Esophagus squamous epithelium (tissue), 5 donors: Measurements from ENCODE around the gene NCOA1. TPM values are rescaled to one million over a fixed set of nuclear protein-coding genes. Genes with fewer than 3 reads are reported as not detected.

ENCODE experiments used
- DNase-seq: peaks from one replicate; lab custom pipeline; 2025; lab: John Stamatoyannopoulos, UW
- H3K27ac ChIP-seq, 4 donors: fragments of 200-600 bp; sonication (generic); one replicate each; pipeline ENCODE4 v1.5.1; 2016 to 2019; ENCODE audit warnings: mild to moderate bottlenecking in 1 of 4
- H3K27me3 ChIP-seq, 4 donors: fragments of 200-600 bp; sonication (generic); 1 replicate in 3 of 4; 2 replicates in 1 of 4; pipeline versions ENCODE4 v1.5.1 to v1.6.0; 2017 to 2021; ENCODE audit warnings: antibody characterized with exemption in 1 of 4
- H3K36me3 ChIP-seq, 3 donors: fragments of 200-600 bp; sonication (generic); one replicate each; pipeline ENCODE4 v1.5.1; 2016 to 2019
- H3K4me1 ChIP-seq, 3 donors: fragments of 200-600 bp; sonication (generic); one replicate each; pipeline ENCODE4 v1.5.1; 2017 to 2019
- H3K4me3 ChIP-seq, 4 donors: fragments of 200-600 bp; sonication (generic); 1 replicate in 3 of 4; 2 replicates in 1 of 4; pipeline ENCODE4 v1.5.1; 2016 to 2019; ENCODE audit warnings: mild to moderate bottlenecking in 2 of 4, moderate library complexity in 1 of 4
- H3K9me3 ChIP-seq, 3 donors: fragments of 200-600 bp; sonication (generic); one replicate each; pipeline ENCODE4 v1.5.1; 2016 to 2019
- CTCF ChIP-seq, 6 experiments: fragments of 450-650 bp in 4 of 6; fragments of 200-600 bp in 2 of 6; sonication (generic) in 2 of 6; IDR thresholded peaks; one replicate each; pipeline ENCODE4 v1.5.1; 2016 to 2019; ENCODE audit warnings: antibody characterized with exemption in 6 of 6, mild to moderate bottlenecking in 4 of 6, moderate library complexity in 4 of 6
- POLR2A ChIP-seq, 4 donors: fragments of 450-650 bp; IDR thresholded peaks; one replicate each; pipeline ENCODE4 v1.6.1; 2017; ENCODE audit warnings: antibody characterized with exemption in 4 of 4, mild to moderate bottlenecking in 4 of 4, moderate library complexity in 3 of 4
- WGBS, 2 donors: methylation state at CpG; one replicate each; pipeline ENCODE4 v1.1.5; 2018; 5-methylcytosine and 5-hydroxymethylcytosine counted together
- intact Hi-C: fragments of 100-400 bp; cut with DNase I; formaldehyde crosslinking; loops from one replicate; pipeline ENCODE4 v1.15.0; 2022
- total RNA-seq, 4 donors: library from RNA; depleted of rRNA; stranded (reverse); fragments of >200 nt; gene quantifications; one replicate each; pipeline ENCODE4 v1.1.0, GENCODE V29; 2016
- donor health status: DM: yes; HTN: yes; CAD: no.

NCOA1 gene
- total RNA-seq, 4 donors from 2014 or later = 21.3 to 45.4 (median 32.9) TPM

GRCh38 chr2:24742730-24743129 lies 251.7 kb downstream of the NCOA1 start:
- peaks cover 0 to 63% (median 0%) of the 10 kb centered on the region in 3 donors for H3K36me3 ChIP-seq
- H3K27ac ChIP-seq = no peak overlapping the region
- no peaks in the 10 kb centered on the region for H3K9me3 ChIP-seq
- DNase-seq = no peak
- WGBS, 2 donors = 76 to 91% methylated on average over 1 of the region's 1 CpG
- H3K27me3 ChIP-seq = no peaks in the 10 kb centered on the region
- H3K4me1 ChIP-seq = peaks cover 0 to 6% (median 0%) of the 10 kb centered on the region in 3 donors
- no peak overlapping the region for H3K4me3 ChIP-seq
- intact Hi-C loops = no loop called here
- TF ChIP-seq CTCF (IDR thresholded peaks at IDR 0.05) (no peak), POLR2A (IDR thresholded peaks at IDR 0.05) (no peak)

- 63 to 72% methylated on average over 3 of the region's 3 CpGs for WGBS, 2 donors
- Histone ChIP-seq H3K27me3 (no peaks in the 10 kb centered on the region), H3K4me1 (peaks cover 0 to 6% (median 0%) of the 10 kb centered on the region in 3 donors), H3K9me3 (no peaks in the 10 kb centered on the region), H3K27ac (no peak overlapping the region), H3K36me3 (peaks cover 0 to 62% (median 0%) of the 10 kb centered on the region in 3 donors), H3K4me3 (no peak overlapping the region)
- DNase-seq = no peak
- intact Hi-C loops = no loop called here
- no peak for TF ChIP-seq POLR2A (IDR thresholded peaks at IDR 0.05)
- no peak for TF ChIP-seq CTCF (IDR thresholded peaks at IDR 0.05)
These were observed 252.9 kb downstream of the NCOA1 start for GRCh38 chr2:24743924-24744323.

- Histone ChIP-seq H3K36me3 (peaks cover 0 to 61% (median 0%) of the 10 kb centered on the region in 3 donors), H3K4me1 (peaks cover 0 to 6% (median 0%) of the 10 kb centered on the region in 3 donors), H3K9me3 (no peaks in the 10 kb centered on the region), H3K27me3 (no peaks in the 10 kb centered on the region), H3K4me3 (no peak overlapping the region), H3K27ac (no peak overlapping the region)
- TF ChIP-seq POLR2A (IDR thresholded peaks at IDR 0.05) = no peak
- no peak for TF ChIP-seq CTCF (IDR thresholded peaks at IDR 0.05)
- 48 to 56% methylated on average over 1 of the region's 1 CpG for WGBS, 2 donors
- intact Hi-C loops = no loop called here
- no peak for DNase-seq
These were observed 253.3 kb downstream of the NCOA1 start for GRCh38 chr2:24744356-24744755.

- TF ChIP-seq CTCF (IDR thresholded peaks at IDR 0.05) (no peak), POLR2A (IDR thresholded peaks at IDR 0.05) (no peak)
- no peak overlapping the region for H3K4me3 ChIP-seq
- 85 to 96% methylated on average over 2 of the region's 2 CpGs for WGBS, 2 donors
- H3K27ac ChIP-seq = no peak overlapping the region
- peaks cover 0 to 6% (median 0%) of the 10 kb centered on the region in 3 donors for H3K4me1 ChIP-seq
- no peaks in the 10 kb centered on the region for H3K9me3 ChIP-seq
- intact Hi-C loops = no loop called here
- DNase-seq = no peak
- H3K36me3 ChIP-seq = peaks cover 0 to 52% (median 0%) of the 10 kb centered on the region in 3 donors
- no peaks in the 10 kb centered on the region for H3K27me3 ChIP-seq
These were observed 254.8 kb downstream of the NCOA1 start for GRCh38 chr2:24745825-24746224.

DNA sequence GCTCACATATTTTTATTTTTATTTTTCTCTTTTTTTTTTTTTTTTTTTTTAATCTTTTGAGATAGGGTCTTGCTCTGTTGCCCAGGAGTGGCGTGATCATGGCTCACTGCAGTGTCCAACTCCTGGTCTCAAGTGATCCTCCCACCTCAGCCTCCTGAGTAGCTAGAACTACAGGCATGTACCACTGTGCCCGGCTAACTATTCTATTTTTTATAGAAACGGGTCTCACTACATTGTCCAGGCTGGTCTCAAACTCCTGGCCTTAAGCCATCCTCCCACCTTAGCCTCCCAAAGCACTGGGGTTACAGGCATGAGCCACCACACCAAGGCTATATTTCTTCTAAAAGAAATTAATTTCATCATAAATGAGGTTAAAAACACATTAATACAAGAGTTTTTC lies 256.2 kb downstream of the NCOA1 start:
- intact Hi-C loops = no loop called here
- H3K4me1 ChIP-seq = peaks cover 0 to 6% (median 0%) of the 10 kb centered on the region in 3 donors
- H3K27me3 ChIP-seq = no peaks in the 10 kb centered on the region
- TF ChIP-seq POLR2A (IDR thresholded peaks at IDR 0.05) = no peak
- H3K36me3 ChIP-seq = peaks cover 0 to 53% (median 0%) of the 10 kb centered on the region in 3 donors
- H3K9me3 ChIP-seq = no peaks in the 10 kb centered on the region
- no peak for DNase-seq
- no peak overlapping the region for H3K27ac ChIP-seq
- WGBS, 2 donors = 100% methylated on average over 1 to 3 of the region's 3 CpGs
- no peak overlapping the region for H3K4me3 ChIP-seq
